Upper lobe of left lung (tissue), 4 donors: ENCODE data around the gene PDE4D.

Source experiments
- EP300 ChIP-seq, 4 donors: sonication (generic); formaldehyde crosslinking; IDR thresholded peaks; one replicate each; pipeline ENCODE4 v1.5.1; 2017; ENCODE audit warnings: antibody characterized with exemption in 4 of 4, control low read depth in 2 of 4
- POLR2A ChIP-seq, 4 donors: fragments of 450-650 bp; IDR thresholded peaks; one replicate each; pipeline ENCODE4 v1.5.1; 2016 to 2017; ENCODE audit warnings: antibody characterized with exemption in 4 of 4, mild to moderate bottlenecking in 2 of 4
- POLR2AphosphoS5 ChIP-seq, 2 donors: sonication (generic); formaldehyde crosslinking; IDR thresholded peaks; one replicate each; pipeline ENCODE4 v1.5.1; 2017; ENCODE audit warnings: antibody characterized with exemption in 2 of 2
- TF ChIP-seq, protein P1 (sequence below), 6 experiments: fragments of 450-650 bp in 4 of 6; fragments of 200-600 bp in 2 of 6; sonication (generic) in 2 of 6; IDR thresholded peaks; one replicate each; pipeline ENCODE4 v1.5.1; 2016 to 2019; ENCODE audit warnings: antibody characterized with exemption in 6 of 6

DNA sequence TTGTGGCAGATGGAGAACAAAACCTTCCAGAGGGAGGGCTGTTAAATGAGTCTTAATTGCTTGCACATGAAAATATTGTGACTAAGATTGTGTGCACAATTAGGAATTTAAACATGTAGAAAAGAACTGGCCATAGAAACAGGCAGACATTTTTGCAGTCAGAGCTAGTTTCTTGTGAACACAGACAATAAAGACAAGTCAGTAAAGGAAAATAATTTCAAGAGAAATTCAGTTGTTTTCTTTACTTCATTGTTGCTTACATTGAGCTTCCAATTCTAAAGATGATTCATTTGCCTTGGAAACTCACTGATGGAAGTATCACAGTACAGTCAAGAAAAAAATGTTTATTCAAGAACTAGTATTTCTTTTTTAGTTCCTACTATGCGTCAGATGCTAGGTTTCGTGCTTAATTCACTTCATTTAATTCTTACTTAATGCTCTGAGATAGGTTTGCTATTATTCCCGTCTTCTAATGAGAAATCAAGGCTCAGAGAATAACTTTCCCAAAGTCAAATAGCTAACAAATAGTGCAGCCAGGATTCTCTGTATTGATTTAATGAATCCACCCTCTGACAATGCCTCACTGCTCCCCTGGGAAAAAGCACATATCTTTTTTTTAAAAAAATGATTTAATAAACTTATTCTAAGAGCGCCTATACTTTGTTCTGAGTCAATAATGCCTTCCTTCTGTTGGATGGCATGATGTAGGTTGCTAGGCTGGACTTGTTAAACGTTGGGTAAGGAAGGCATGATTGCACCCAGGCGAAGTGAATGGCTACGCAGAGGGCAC is 729.3 kb downstream of the PDE4D start:
- TF ChIP-seq POLR2A (IDR thresholded peaks at IDR 0.05) (no peak), POLR2AphosphoS5 (IDR thresholded peaks at IDR 0.05) (no peak), EP300 (IDR thresholded peaks at IDR 0.05) (no peak)
- TF ChIP-seq, protein P1, sequence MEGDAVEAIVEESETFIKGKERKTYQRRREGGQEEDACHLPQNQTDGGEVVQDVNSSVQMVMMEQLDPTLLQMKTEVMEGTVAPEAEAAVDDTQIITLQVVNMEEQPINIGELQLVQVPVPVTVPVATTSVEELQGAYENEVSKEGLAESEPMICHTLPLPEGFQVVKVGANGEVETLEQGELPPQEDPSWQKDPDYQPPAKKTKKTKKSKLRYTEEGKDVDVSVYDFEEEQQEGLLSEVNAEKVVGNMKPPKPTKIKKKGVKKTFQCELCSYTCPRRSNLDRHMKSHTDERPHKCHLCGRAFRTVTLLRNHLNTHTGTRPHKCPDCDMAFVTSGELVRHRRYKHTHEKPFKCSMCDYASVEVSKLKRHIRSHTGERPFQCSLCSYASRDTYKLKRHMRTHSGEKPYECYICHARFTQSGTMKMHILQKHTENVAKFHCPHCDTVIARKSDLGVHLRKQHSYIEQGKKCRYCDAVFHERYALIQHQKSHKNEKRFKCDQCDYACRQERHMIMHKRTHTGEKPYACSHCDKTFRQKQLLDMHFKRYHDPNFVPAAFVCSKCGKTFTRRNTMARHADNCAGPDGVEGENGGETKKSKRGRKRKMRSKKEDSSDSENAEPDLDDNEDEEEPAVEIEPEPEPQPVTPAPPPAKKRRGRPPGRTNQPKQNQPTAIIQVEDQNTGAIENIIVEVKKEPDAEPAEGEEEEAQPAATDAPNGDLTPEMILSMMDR (IDR thresholded peaks at IDR 0.05) = no peak
